OCI-M2 (cell line): ENCODE measurements around the gene TAS2R20.
"Not testable (repeated sequence)": the region's sequence is repeated elsewhere in the genome, so short reads cannot be mapped to it uniquely, and the experiment has no call there.

ENCODE experiments used
- DNase-seq: peaks from one replicate; lab custom pipeline; 2025; ENCODE audit not compliant: unreplicated experiment; lab: John Stamatoyannopoulos, UW

TAS2R20 gene, protein sequence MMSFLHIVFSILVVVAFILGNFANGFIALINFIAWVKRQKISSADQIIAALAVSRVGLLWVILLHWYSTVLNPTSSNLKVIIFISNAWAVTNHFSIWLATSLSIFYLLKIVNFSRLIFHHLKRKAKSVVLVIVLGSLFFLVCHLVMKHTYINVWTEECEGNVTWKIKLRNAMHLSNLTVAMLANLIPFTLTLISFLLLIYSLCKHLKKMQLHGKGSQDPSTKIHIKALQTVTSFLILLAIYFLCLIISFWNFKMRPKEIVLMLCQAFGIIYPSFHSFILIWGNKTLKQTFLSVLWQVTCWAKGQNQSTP

DNA sequence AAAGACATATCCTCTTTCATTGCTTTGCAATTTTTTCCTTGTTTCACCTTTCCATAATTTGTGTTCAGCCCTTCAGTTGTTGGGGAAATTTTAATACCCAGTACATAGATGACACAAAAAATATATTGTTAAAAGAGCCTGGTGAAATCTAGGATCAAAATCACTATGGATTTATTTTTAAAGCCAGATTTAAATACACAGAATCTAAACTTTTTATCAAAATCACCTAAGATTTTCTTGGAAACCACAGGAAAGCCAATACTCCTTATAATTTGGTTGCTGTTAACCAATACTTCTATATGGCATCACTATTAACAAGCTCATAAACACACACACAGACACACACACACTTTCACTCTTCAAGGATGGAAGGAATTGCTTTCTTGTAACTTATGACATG, at the start of gene TAS2R20:
TAS2R20 (minus strand) TSS at position 101 of the 400 bp plus-strand sequence. CDS start 429 bp downstream, outside the sequence.
- DNase-seq, result no peak

DNA sequence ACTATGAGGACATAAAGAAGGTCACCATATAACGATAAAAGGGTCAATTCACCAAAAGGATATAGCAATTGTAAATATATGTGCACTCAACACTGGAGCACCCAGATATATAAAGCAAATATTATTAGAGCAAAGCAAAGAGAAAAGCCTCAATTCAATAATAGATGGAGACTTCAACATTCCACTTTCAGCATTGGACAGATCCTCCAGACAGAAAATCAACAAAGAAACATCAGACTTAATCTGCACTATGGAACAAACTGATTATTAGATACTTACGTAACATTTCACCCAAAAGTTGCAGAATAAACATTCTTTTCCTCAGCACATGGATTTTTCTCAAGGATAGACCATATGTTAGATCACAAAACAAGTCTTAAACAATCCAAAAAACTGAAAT, 43.3 kb upstream of the TAS2R20 start:
- not testable (repeated sequence) for DNase-seq

DNA sequence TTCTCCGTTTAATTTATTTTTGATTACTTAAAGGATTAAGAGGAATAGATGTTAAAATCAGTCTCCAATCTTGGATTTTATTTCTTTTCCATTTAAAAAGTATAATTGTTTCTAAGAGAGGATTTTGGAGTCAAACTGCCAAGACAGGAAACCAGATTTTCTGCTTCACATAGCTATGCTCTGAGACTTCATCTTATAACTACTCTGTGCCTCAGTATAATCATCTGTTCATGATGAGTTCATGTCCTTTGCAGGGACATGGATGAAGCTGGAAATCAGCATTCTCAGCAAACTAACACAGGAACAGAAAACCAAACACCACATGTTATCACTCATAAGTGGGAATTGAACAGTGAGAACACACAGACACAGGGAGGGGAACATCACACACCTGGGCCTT, 42.1 kb upstream of the TAS2R20 start:
- no peak for DNase-seq

DNA sequence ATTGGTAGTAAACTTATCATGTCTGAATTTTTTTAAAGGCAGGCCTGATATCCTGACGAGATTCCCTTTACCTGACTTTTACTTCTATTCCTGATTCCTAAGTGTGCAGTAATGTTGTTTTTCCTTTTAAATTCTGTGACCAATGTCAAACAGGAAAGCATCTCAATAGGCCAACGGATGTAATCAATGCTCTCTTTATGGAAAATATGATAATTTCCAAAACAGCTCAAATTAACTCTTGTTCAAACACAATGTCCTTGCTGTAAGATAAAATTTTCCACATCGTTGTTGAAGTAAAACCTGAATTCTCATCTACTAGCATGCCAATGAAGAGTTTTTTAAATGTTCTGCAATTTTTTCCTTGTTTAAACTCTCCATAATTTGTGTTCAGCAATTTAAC, 41.1 kb upstream of the TAS2R20 start:
- DNase-seq, result no peak

DNA sequence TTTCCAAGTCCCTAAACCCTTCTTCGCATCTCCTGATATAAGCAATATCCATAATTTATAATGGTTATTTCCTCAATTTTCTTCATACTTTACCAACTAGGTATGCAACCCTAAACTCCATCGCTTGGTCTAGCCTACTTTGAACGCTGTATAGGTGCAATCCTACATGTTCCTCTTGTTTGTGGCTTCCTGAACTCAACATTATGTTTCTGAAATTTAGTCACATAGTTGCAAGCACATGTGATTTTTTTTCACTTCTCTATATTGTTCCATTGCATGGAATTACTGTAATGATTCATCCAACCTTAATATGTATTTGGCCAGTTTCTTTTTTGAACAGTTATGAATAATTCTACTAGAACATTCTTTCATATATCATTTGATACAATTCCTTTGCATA, 35.9 kb upstream of the TAS2R20 start:
- not testable (repeated sequence) for DNase-seq

DNA sequence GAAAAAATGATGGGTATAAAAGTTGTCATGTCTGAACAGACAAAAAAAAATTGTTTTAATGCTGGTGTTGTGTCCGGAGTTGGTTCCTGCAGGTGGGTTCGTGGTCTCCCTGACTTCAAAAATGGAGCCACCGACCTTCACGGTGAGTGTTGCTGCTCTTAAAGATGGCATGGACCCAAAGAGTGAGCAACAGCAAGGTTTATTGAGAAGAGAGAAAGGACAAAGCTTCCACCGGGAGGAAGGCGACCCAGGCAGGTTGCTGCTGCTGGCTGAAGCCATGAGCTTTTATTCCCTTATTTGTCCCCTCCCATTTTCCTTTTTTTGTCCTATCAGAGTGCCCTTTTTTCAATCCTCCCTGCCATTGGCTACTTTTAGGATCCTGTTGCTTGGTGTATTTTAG, 33.2 kb upstream of the TAS2R20 start, which contains the start of gene TAS2R31:
TAS2R31 (minus strand) TSS at position 101 of the 400 bp plus-strand sequence; CDS start at position 29, 72 bp downstream.
- no peak for DNase-seq

DNA sequence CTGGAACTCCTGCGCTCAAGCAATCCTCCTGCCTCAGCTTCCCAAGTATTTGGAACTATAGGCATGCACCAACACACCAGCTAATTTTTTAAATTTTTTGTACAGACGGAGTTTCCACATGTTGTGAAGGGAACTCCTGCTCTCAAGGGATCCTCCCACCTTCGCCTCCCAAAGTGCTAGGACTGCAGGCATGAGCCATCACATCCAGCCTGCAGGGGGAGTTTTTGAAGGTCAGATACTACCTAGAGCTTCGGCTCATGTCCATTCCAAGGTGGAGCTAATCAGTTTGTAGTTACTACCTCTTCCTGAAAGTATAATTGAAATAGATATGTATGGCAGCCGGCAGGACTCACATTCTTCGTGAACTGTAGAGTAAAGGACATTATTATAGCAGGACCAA, 28.0 kb upstream of the TAS2R20 start:
- DNase-seq, result no peak

DNA sequence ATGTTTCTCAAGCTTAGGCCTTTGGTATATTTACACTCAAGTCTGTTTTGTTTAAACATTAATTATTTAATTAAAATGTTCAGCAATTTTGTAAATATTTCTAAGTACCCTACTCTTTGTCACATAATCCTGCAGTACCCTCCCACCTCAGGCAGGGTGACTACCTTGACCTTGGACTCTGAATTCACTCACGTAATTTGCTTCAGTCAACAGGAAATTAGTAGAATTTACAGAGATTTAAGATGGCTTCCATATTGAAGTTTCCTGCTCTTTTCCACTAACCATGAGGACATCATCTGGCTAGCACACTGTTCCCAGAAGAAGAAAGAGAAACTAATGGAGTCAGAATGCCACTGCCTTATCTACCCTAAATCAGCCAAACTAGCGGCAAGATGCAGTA, 25.3 kb upstream of the TAS2R20 start:
- DNase-seq, result no peak

DNA sequence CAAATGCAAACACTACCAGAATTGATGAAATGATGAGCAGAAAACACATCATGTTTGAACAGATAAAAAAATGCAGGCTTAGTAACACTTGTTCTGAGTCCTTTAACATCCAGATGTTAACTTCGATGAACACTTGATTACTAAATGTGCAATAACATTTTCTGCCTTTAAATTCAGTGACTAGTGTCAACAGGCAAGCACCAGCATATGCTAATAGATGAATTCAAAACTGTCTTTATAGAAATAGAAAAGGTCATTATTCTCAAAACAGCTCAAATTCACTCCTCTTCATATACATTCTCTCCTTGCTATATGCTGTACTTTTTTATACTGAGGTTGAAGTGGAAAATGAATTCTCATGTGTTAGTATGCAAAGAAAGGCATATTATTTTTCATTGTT, 24.4 kb upstream of the TAS2R20 start, which contains the start of gene TAS2R19:
TAS2R19 (minus strand) TSS at position 101 of the 400 bp plus-strand sequence; CDS start at position 52, 49 bp downstream.
- no peak for DNase-seq

DNA sequence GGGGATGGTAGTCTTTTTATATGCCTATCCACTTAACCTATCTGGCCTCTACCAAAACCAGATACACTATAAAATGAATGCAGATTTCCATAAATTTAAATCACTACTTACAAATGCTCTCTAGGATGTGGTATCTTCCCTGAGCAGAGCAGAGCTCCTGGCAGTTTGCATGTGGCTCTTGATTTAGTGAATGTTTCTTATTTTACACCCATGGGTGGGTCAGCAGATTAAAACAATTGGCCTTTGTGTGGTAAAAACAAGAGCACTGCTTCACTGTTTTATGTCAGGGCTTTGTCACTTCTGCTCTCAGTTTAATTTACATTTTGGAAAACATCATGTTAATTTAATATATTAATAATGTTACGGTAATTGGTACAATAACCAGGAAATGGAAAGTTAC, 18.8 kb upstream of the TAS2R20 start:
- no peak for DNase-seq

DNA sequence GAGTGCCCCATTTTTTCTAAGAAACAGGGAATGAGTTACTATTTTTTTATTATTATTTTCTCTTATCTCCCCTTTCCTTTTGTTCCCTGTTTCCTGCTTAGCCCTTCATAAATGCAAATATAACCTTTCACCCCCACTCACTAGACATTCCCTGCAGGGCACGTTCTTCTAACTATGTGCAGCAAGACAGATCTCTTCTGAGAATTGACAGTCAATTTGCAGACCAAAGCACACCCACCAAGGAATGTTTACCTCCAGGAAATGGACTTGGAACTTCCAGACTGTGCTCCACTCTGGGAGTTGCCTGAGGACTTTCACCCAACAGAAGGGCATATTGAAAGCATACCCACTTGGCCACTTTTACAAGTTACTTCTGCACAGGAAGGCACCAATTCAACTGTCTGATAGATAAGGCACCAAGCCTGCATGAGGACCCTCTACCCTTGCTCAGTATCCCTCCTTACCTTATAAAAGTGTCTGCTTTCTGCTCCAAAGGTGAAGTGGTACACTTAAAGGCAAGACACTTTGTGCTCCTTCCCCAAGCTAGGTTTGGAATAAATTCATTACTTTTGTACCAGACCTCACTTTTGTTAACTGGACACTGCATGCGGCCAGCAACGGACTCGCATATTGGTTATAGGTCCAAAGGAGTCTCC, 17.8 kb upstream of the TAS2R20 start:
- DNase-seq, result no peak

DNA sequence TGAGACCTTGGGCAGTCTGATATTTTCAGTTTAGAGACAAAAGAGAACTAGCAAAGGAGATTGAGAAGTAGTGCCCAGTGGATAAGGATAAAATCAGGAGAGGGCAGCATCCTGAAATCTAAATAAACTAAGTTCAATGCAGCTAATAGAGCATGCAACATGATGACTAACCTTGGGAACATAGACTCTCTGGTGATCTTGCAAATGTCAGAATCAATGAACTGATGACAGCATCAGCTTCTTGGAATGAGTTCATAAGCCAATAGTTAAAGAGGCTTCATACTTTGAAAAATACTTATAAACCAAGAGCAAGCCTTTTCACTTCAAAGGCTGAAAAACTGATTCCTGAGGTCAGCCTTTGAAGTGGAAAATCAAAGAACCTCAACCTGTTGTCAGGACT, 16.1 kb upstream of the TAS2R20 start:
- no peak for DNase-seq

DNA sequence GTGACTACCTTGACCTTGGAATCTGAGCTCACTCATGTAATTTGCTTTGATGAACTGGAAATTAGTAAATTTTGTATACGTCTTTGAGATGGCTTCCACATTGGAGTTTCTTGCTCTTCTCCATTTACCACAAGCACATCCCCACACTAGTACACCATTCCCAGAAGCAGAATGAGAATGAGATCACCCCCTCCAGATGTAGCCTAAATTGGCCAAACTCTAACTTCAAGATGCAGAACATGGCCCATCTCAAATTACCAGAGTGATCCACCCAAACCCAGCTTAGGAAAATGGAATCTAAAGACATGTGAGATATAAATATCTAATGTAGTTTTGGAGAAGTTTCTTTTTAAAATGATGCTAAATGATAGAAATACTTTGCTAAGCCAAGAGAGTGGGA, 9.5 kb upstream of the TAS2R20 start:
- DNase-seq, result no peak

DNA sequence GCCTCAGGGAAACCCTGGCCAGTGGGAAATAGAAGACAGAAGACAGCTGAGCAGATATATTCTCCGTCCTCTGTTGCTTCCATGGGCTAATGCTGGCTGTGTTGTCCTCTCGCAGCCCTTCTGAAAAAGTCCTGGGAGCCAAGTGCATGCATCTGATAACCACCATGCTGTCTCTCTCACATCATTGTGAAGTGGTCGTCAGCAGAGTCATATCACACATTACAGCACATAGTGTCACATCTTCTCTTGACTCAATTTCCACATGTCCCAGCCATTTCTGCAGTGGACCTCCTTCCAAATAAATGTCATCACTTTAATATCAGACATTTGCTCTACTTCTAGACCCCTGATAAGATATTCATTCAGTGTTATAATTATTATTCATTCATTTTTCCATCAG, 3.8 kb downstream of the TAS2R20 start:
- DNase-seq, result no peak

DNA sequence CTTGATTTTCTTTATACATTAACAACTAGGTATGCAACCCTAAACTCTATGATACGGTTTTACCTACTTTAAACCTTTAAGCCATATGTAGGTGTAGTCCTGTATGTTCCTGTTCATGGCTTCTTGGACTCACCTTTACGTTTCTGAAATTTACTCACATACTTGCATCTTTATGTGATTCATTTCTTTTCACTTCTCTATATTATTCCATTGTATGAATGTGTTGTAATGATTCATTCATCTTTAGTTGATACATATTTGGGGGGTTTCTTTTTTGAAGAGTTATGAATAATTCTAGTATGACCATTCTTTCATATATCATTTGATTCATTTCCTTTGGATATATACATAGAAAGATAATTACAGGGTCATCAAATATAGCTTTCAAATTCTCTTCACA, 9.0 kb downstream of the TAS2R20 start:
- no peak for DNase-seq

DNA sequence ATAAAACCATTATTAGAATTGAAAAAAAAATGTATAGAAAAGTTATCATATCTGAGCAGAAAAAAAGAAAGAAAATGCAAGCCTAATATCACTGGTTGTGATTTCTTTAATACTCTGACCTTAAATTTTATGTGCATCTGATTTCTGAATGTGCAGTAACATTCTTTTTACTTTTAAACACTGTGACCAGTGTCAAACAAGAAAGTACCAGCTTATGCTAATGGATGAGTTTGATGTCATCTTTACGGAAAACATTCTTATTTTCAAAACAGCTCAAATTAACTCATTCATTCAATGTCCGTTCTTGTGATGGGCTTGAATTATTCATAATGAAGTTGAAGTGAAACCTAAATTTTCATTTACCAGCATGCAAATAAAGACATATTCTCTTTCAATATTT, 11.3 kb downstream of the TAS2R20 start, which contains the start of gene TAS2R50:
TAS2R50 (minus strand) TSS at position 101 of the 400 bp plus-strand sequence; CDS start at position 49, 52 bp downstream.
- DNase-seq, result no peak

DNA sequence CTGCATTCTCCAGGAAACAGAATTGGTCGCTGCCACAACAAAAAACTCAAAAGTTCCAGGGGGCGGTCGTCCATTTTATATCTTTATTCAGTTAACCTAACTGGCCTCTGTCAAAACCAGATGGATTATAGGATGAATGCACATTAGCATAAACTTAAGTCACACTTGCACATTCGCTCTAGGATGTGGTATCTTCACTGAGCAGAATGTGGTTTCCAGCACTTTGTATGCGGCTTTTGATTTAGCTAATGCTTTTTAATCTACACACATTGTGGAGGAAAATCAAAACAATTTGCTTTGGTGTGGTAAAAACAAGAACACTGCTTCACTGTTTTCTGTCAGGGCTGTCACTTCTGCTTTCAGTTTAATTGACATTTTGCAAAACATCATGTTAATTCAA, 15.9 kb downstream of the TAS2R20 start:
- no peak for DNase-seq

DNA sequence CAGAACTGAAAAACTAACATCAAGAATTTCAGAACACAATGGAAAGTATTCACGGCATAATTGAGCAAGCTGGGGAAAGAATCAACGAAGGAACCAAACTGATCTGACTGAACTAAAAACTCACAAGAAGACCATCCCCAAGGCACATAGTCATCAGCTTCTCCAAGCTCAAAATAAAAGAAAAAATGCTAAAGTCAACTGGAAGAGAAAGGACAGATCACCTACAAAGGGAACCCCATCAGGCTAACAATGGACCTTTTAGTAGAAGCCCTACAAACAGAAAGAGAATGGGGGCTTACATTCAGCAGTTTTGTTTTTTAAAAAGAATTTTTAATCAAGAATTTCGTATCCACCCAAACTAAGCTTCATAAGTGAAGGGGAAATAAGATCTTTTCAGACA, 23.1 kb downstream of the TAS2R20 start:
- DNase-seq, result no peak

DNA sequence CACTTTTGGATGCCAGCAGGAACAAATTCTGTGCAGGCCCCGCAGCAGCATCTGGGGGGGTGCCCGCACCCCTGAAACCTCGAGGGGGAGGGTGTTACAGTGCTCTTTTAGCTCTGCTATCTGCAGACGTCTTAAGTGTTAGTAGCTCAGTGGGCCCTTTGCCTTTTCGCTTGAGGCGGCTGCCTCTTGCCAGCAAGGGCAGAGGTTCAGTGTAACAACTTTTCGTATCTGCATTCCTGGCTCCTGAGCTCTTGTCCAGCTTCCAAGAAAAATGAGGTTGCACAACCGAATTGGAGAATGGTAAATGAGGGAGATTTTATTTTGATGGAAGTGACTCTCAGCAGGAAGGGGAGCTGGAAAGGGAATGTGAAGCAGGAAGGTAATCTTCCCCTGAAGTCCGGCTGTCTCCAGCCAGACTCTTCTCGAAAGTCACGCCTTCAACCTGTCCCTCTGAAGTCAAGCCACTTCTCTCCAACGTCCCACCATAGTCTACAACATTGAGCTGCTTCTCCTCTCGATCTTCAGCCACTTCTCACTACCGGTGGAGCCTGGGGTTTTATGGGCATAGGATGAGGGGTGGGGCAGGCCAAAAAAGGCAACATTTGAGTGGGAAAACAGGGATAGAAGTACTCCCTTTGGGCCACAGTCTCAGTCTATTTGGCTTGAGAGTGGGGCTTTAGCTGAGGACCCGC, 29.2 kb downstream of the TAS2R20 start:
- DNase-seq, result no peak

DNA sequence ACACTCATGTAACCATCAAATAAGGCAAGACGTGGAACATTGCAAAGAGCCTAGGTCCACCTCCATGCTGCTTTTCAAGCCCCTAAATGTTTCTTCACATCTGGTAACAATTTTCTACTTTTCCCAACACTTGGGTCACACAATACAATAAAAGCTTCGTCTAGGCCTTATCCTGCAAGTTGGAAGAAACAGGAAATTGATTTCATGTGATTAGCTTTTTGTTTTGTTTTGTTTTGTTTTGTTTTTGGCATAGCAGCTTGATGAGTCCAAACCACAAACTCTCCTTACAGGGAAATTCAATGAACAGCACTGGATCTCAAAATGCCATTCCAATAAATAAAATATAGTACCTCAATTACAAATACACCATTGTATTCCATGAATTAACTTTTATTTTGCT, 30.7 kb downstream of the TAS2R20 start:
- DNase-seq, result no peak

DNA sequence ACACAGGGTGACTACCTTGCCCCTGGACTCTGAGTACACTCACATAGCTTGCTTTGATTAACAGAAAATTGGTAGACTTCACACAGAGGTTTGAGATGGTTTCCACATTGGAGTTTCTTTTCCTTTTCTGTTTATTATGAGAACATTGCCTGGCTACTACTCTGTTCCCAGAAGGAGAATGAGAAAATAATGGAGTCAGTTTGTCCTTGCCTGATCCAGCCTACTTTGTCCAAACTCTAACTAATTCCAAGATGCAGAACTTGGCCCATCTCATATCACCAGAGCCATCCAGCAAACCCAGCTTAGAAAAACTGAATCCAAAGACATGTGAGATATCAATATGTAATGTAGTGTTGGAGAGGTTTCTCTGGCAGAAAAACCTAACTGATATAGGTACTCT, 31.8 kb downstream of the TAS2R20 start:
- no peak for DNase-seq

DNA sequence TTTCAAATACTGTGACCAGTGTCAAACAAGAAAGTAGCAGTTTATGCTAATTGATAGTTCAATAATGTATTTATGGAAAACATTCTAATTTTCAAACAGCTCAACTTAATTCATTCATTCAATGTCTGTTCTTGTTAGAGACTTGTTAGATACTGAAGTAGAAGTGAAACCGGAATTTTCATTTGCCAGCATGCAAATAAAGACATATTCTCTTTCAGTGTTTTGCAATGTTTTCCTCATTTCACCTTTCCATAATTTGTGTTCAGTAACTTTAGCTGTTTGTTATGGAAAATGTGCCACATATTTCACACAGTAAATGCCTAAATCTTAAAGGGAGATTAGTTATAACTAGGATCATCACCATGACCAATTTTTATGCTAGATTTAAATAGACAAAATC, 32.6 kb downstream of the TAS2R20 start:
- no peak for DNase-seq
